PC-9 (cell line): ENCODE measurements around the gene SHMT1. TPM values are rescaled to one million over a fixed set of nuclear protein-coding genes. Genes with fewer than 3 reads are reported as not detected.
A peak's percentile ranks its signal among the peaks of the same experiment; 100 is the strongest.

Experiments used
- BruUV-seq: library from RNA; stranded (reverse); fragments of 400-500 nt; replicated peaks from 2 replicates; lab custom pipeline; 2021; lab: Mats Ljungman, UMichigan
- CTCF ChIA-PET: fragments of 300-600 bp; sonication (Branson Sonifier 250); formaldehyde crosslinking; loops from one replicate; lab custom pipeline; 2022; ENCODE audit warnings: antibody characterized with exemption; lab: Charles Lee
- POLR2A ChIA-PET: fragments of 300-600 bp; sonication (Branson Sonifier 250); formaldehyde crosslinking; loops from one replicate; lab custom pipeline; 2022; ENCODE audit warnings: antibody characterized with exemption; ENCODE audit not compliant: unreplicated experiment; lab: Charles Lee
- DNase-seq, 2 experiments: peaks; one replicate each; pipeline versions ENCODE4 v3.0.0 to v3.0.0-alpha.2; 2015 to 2022; ENCODE audit warnings: mixed read lengths in 1 of 2
- H2AFZ ChIP-seq: fragments of 200-600 bp; sonication (generic); 2 replicates; pipeline ENCODE4 v1.8.1; 2017; ENCODE audit warnings: antibody characterized with exemption
- H3F3A ChIP-seq: fragments of 200-600 bp; sonication (generic); 2 replicates; pipeline ENCODE4 v1.8.1; 2017; ENCODE audit warnings: antibody characterized with exemption, mild to moderate bottlenecking, low read depth; ENCODE audit not compliant: insufficient read depth
- H3K27ac ChIP-seq: fragments of 200-600 bp; sonication (generic); 2 replicates; pipeline ENCODE4 v1.6.1; 2016; ENCODE audit warnings: mixed run types
- H3K27me3 ChIP-seq: fragments of 200-600 bp; sonication (generic); 2 replicates; pipeline ENCODE4 v1.6.1; 2016; ENCODE audit warnings: low read depth, mixed run types; ENCODE audit not compliant: insufficient read depth
- H3K36me3 ChIP-seq: fragments of 200-600 bp; sonication (generic); 2 replicates; pipeline ENCODE4 v1.6.1; 2016; ENCODE audit warnings: low read depth, mixed run types
- H3K4me1 ChIP-seq: fragments of 200-600 bp; sonication (generic); replicated peaks from 2 replicates; pipeline ENCODE4 v1.6.1; 2016; ENCODE audit warnings: mixed run types; ENCODE audit not compliant: insufficient read depth
- H3K4me2 ChIP-seq: fragments of 200-600 bp; sonication (generic); 2 replicates; pipeline ENCODE4 v1.6.1; 2017; ENCODE audit warnings: mixed run types
- H3K4me3 ChIP-seq: fragments of 200-600 bp; sonication (generic); 2 replicates; pipeline ENCODE4 v1.6.1; 2016; ENCODE audit warnings: mixed run types
- H3K79me2 ChIP-seq: fragments of 200-600 bp; sonication (generic); 2 replicates; pipeline ENCODE4 v1.6.1; 2017; ENCODE audit warnings: low read depth, mixed run types
- H3K9me2 ChIP-seq: fragments of 200-600 bp; sonication (generic); 2 replicates; pipeline ENCODE4 v1.8.1; 2017; ENCODE audit warnings: mild to moderate bottlenecking; ENCODE audit not compliant: insufficient read depth
- H3K9me3 ChIP-seq: fragments of 200-600 bp; sonication (generic); 2 replicates; pipeline ENCODE4 v1.8.1; 2016; ENCODE audit warnings: low read depth; ENCODE audit not compliant: insufficient read depth
- H4K20me1 ChIP-seq: fragments of 200-600 bp; sonication (generic); 2 replicates; pipeline ENCODE4 v1.8.1; 2017; ENCODE audit not compliant: insufficient read depth
- CTCF ChIP-seq: fragments of 200-600 bp; sonication (generic); conservative IDR thresholded peaks from 2 replicates; pipeline ENCODE4 v1.6.1; 2017; ENCODE audit warnings: mixed run types, antibody characterized with exemption, mild to moderate bottlenecking, moderate library complexity
- EZH2 ChIP-seq: fragments of 200-600 bp; sonication (generic); IDR thresholded peaks from 2 replicates; pipeline ENCODE4 v1.8.0; 2017; ENCODE audit warnings: antibody characterized with exemption, low read depth
- intact Hi-C: fragments of 100-400 bp; cut with micrococcal nuclease; formaldehyde crosslinking; loops from one replicate; pipeline ENCODE4 v1.10.0; 2022; ENCODE audit not compliant: unreplicated experiment
- total RNA-seq: library from RNA; stranded (reverse); gene quantifications from 2 replicates; pipeline ENCODE4 v1.2.3, GENCODE V29; 2021

Gene SHMT1
- total RNA-seq, 1 experiment from 2014 or later = 170 TPM

GRCh38 chr17:18332909-18333489 is 30.4 kb downstream of the SHMT1 start:
- DNase-seq = no peak
- Histone ChIP-seq H3K9me2 (no peaks in the 10 kb centered on the region), H3K9me3 (no peaks in the 10 kb centered on the region), H3K79me2 (no peaks in the 10 kb centered on the region), H3K4me3 (no peak overlapping the region), H3K4me1 (no peaks in the 10 kb centered on the region), H3K27me3 (no peaks in the 10 kb centered on the region), H3K36me3 (no peaks in the 10 kb centered on the region), H4K20me1 (peaks cover 9% of the 10 kb centered on the region; the same call in 1 of the 2 replicates), H2AFZ (no peak overlapping the region), H3F3A (peaks cover 4% of the 10 kb centered on the region; the same call in 1 of the 2 replicates), H3K4me2 (no peak overlapping the region), H3K27ac (no peak overlapping the region)
- no TSS peak for BruUV-seq
- ChIA-PET CTCF (no interaction called here), POLR2A (no interaction called here)
- intact Hi-C loops = no loop called here
- TF ChIP-seq CTCF (no peak), EZH2 (no peak)

GRCh38 chr17:18331879-18332278 is 31.5 kb downstream of the SHMT1 start:
- Histone ChIP-seq H3K79me2 (no peaks in the 10 kb centered on the region), H3K4me3 (no peak overlapping the region), H3F3A (peaks cover 11% of the 10 kb centered on the region; the same call in 1 of the 2 replicates), H3K27me3 (no peaks in the 10 kb centered on the region), H3K4me2 (no peak overlapping the region), H3K4me1 (no peaks in the 10 kb centered on the region), H3K27ac (no peak overlapping the region), H2AFZ (no peak overlapping the region), H3K9me3 (no peaks in the 10 kb centered on the region), H3K9me2 (no peaks in the 10 kb centered on the region), H4K20me1 (peaks cover 12% of the 10 kb centered on the region; the same call in 1 of the 2 replicates), H3K36me3 (no peaks in the 10 kb centered on the region)
- intact Hi-C loops = no loop called here
- POLR2A ChIA-PET = no interaction called here
- no peak for TF ChIP-seq CTCF
- TF ChIP-seq EZH2 = no peak
- CTCF ChIA-PET = no interaction called here
- DNase-seq = no peak
- BruUV-seq = no TSS peak

- Histone ChIP-seq H2AFZ (no peak overlapping the region), H3K79me2 (no peaks in the 10 kb centered on the region), H3F3A (peaks cover 11% of the 10 kb centered on the region; the same call in 1 of the 2 replicates), H3K27me3 (no peaks in the 10 kb centered on the region), H4K20me1 (peaks cover 18% of the 10 kb centered on the region; the same call in 1 of the 2 replicates), H3K9me2 (no peaks in the 10 kb centered on the region), H3K4me1 (no peaks in the 10 kb centered on the region), H3K4me2 (no peak overlapping the region), H3K9me3 (no peaks in the 10 kb centered on the region), H3K4me3 (no peak overlapping the region), H3K27ac (no peak overlapping the region), H3K36me3 (no peaks in the 10 kb centered on the region)
- POLR2A ChIA-PET = interaction anchor here (0.6 kb wide), 1 partner anchor 41 kb away, joined by 4 read pairs; no protein-coding TSS in a partner anchor
- CTCF ChIA-PET = no interaction called here
- no peak for DNase-seq
- intact Hi-C loops = no loop called here
- BruUV-seq = TSS peak; percentile 11
- no peak for TF ChIP-seq CTCF
- TF ChIP-seq EZH2 = no peak
Measured at GRCh38 chr17:18328643-18329204, 34.6 kb downstream of the SHMT1 start.
